ENCODE data around the gene PCSK4. TPM values are rescaled to one million over a fixed set of nuclear protein-coding genes. Genes with fewer than 3 reads are reported as not detected.

Gene PCSK4
- total and polyA plus RNA-seq, 2 of the 13 experiments (the other 11 are each of a cell fraction or from before 2014, with no cell fraction given): 2.0 to 2.7 TPM

GRCh38 chr19:1489463-1490310 lies 463 bp downstream of the PCSK4 start (continued):
- TF ChIP-seq HNF1B (CRISPR knock-in tag; IDR thresholded peaks at IDR 0.05) (peak; percentile 59), ZNF296 (CRISPR knock-in tag; conservative IDR thresholded peaks at IDR 0.05) (no peak), GLI4 (CRISPR knock-in tag; IDR thresholded peaks at IDR 0.05; ENCODE audit: borderline replicate concordance) (0 out of 2 replicates have a peak, but pooled peaks have one; percentile 27), SNRNP70 (IDR thresholded peaks at IDR 0.05; ENCODE audit: low read depth, low read length) (no peak), PLSCR1 (CRISPR knock-in tag; IDR thresholded peaks at IDR 0.05; ENCODE audit: borderline replicate concordance) (no peak), GFI1 (CRISPR knock-in tag; IDR thresholded peaks at IDR 0.05; ENCODE audit: borderline replicate concordance) (0 out of 2 replicates have a peak, but pooled peaks have one; percentile 66), ZFP90 (CRISPR knock-in tag; IDR thresholded peaks at IDR 0.05; ENCODE audit: borderline replicate concordance) (no peak), GRHL1 (CRISPR knock-in tag; conservative IDR thresholded peaks at IDR 0.05) (no peak), KDM2A (CRISPR knock-in tag; IDR thresholded peaks at IDR 0.05; ENCODE audit: borderline replicate concordance, low read depth) (no peak), MBNL3 (CRISPR knock-in tag; conservative IDR thresholded peaks at IDR 0.05) (no peak), KAT2B (IDR thresholded peaks at IDR 0.05; ENCODE audit: borderline replicate concordance, low read depth, low read length) (no peak), FOSL1 (CRISPR knock-in tag; IDR thresholded peaks at IDR 0.05; ENCODE audit: borderline replicate concordance) (no peak), KDM1A (CRISPR knock-in tag; IDR thresholded peaks at IDR 0.05) (no peak), MAZ (IDR thresholded peaks at IDR 0.05; ENCODE audit: borderline replicate concordance, low read depth, low read length) (no peak), MAZ (CRISPR knock-in tag; IDR thresholded peaks at IDR 0.05; ENCODE audit: low read depth) (no peak), HNF4A (CRISPR knock-in tag; IDR thresholded peaks at IDR 0.05) (no peak), EEA1 (CRISPR knock-in tag; IDR thresholded peaks at IDR 0.05; ENCODE audit: borderline replicate concordance) (0 out of 2 replicates have a peak, but pooled peaks have one; percentile 77)
- TF ChIP-seq, protein P1, sequence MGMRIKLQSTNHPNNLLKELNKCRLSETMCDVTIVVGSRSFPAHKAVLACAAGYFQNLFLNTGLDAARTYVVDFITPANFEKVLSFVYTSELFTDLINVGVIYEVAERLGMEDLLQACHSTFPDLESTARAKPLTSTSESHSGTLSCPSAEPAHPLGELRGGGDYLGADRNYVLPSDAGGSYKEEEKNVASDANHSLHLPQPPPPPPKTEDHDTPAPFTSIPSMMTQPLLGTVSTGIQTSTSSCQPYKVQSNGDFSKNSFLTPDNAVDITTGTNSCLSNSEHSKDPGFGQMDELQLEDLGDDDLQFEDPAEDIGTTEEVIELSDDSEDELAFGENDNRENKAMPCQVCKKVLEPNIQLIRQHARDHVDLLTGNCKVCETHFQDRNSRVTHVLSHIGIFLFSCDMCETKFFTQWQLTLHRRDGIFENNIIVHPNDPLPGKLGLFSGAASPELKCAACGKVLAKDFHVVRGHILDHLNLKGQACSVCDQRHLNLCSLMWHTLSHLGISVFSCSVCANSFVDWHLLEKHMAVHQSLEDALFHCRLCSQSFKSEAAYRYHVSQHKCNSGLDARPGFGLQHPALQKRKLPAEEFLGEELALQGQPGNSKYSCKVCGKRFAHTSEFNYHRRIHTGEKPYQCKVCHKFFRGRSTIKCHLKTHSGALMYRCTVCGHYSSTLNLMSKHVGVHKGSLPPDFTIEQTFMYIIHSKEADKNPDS (CRISPR knock-in tag; IDR thresholded peaks at IDR 0.05): no peak
- TF ChIP-seq, protein P2, sequence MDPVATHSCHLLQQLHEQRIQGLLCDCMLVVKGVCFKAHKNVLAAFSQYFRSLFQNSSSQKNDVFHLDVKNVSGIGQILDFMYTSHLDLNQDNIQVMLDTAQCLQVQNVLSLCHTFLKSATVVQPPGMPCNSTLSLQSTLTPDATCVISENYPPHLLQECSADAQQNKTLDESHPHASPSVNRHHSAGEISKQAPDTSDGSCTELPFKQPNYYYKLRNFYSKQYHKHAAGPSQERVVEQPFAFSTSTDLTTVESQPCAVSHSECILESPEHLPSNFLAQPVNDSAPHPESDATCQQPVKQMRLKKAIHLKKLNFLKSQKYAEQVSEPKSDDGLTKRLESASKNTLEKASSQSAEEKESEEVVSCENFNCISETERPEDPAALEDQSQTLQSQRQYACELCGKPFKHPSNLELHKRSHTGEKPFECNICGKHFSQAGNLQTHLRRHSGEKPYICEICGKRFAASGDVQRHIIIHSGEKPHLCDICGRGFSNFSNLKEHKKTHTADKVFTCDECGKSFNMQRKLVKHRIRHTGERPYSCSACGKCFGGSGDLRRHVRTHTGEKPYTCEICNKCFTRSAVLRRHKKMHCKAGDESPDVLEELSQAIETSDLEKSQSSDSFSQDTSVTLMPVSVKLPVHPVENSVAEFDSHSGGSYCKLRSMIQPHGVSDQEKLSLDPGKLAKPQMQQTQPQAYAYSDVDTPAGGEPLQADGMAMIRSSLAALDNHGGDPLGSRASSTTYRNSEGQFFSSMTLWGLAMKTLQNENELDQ (CRISPR knock-in tag; IDR thresholded peaks at IDR 0.05; ENCODE audit: borderline replicate concordance): no peak

Data from HepG2 (cell line).